GM18520 (cell line): ENCODE results near the gene STIP1.

Experiments used
- ATAC-seq: cut with Tn5 transposase; IDR thresholded peaks from one replicate; pipeline ENCODE4 v1.9.1; 2021; ENCODE audit not compliant: unreplicated experiment

The STIP1 gene

DNA sequence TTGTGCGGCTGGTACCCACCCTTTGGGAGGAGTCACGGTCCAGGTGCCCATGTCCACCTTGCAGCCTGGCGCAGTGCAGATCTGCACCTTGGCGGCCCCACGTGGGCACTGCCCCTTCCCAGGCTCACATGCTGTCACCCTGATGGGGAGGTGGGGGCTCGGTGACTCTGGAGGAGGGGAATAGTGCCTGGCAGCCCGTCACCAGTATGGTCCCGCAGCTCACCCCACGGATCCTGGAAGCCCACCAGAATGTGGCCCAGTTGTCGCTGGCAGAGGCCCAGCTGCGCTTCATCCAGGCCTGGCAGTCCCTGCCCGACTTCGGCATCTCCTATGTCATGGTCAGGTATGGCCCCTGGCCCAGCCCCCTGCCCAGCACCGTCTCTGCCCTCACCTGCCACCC is 34.8 kb downstream of the STIP1 start:
- ATAC-seq: no peak

DNA sequence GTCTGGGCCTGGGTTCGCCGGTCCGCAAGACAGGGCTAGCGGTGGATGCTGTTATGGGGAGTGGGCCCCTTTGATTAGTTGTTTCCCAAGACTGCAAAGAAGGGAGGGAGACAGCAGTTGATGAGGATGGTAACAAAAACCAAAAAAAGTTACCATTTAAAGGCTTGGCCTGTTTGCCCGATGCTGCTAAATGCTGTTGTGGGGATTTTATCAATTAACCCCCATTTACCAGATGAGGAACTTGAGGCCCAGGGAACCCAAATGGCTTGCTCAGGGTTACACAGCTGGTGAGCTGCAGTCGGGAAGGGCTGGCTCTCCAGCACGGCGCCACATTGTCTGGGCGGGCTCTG is 36.7 kb downstream of the STIP1 start:
- ATAC-seq: no peak

DNA sequence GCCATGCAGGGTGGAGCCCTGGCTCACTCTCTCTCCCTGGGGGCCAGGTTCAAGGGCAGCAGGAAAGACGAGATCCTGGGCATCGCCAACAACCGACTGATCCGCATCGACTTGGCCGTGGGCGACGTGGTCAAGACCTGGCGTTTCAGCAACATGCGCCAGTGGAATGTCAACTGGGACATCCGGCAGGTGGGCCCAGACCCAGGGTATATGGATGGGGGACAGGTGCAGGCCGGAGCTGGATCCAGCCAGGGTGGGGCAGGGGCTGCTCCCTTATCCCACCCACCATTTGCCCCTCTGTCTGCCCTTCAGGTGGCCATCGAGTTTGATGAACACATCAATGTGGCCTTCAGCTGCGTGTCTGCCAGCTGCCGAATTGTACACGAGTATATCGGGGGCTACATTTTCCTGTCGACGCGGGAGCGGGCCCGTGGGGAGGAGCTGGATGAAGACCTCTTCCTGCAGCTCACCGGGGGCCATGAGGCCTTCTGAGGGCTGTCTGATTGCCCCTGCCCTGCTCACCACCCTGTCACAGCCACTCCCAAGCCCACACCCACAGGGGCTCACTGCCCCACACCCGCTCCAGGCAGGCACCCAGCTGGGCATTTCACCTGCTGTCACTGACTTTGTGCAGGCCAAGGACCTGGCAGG is 37.2 kb downstream of the STIP1 start:
- no peak for ATAC-seq

DNA sequence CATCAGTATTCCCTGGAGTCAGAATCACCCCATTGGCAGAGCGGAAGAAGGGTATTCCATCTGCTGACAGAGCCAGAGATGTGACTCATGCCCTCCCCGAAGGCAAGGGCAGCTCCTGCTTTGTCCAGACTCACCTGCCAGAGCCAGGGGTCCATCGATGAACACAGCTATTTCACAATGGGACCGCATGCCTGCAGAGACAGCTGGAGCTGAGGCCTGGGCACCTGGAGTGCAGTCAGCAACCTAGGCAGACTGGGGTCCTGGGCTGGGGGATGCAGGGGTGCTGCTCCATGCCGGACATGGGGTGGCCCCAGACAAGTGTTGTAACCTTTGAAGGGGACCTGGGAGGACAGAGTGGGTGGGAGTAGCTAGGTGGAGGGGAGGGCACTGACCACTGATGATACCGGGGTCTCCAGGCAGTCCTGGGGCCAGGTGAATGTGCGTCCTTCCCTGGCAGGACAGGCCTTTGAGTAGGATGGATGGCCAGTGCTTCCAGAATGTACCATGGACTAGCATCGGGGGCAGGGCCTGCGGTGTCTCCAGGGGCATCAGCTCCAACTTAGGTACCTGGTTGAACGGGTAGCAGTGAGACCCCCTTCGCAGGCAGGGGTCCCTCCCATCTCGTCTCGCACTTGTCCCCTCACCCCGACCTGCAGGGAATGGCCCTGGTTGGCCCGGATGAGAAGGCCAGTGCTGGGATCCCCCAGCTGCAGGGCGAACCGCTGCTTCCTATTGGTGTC is 38.4 kb downstream of the STIP1 start:
- ATAC-seq: no peak

DNA sequence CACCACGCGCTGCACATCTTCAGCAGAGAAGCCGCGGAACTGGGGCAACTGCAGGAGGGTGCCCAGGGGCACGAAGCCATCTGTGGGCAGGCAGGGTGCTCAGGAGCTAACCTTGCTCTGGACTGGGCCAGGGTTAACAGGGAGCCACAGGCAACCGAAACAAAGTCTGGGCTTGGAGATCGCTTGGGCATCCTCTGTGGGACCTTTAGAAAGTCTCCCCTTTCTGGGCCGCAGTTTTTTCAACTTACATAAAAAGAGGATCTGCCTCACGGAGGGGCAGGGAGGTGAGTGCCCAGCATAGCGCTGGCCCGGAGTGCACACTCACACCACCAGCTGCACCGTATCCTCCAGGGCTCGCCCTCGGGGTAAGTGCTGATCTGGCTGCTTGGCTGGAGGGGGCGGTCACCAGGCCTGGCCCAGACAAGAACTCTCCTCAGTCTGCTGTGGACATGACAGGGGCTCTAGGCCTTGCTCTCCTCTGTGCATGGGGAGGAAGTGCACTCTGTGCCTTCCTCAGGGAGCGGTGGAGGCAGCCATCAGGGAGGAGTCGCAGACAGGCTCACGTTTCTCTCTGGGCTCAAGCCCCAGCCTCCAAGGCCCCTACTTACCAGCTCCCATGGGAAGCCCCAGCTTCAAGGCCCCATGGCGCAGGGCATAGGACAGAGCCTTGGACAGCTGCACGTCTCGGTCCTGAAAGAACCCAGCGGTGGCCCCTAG is 39.1 kb downstream of the STIP1 start:
- ATAC-seq: no peak

DNA sequence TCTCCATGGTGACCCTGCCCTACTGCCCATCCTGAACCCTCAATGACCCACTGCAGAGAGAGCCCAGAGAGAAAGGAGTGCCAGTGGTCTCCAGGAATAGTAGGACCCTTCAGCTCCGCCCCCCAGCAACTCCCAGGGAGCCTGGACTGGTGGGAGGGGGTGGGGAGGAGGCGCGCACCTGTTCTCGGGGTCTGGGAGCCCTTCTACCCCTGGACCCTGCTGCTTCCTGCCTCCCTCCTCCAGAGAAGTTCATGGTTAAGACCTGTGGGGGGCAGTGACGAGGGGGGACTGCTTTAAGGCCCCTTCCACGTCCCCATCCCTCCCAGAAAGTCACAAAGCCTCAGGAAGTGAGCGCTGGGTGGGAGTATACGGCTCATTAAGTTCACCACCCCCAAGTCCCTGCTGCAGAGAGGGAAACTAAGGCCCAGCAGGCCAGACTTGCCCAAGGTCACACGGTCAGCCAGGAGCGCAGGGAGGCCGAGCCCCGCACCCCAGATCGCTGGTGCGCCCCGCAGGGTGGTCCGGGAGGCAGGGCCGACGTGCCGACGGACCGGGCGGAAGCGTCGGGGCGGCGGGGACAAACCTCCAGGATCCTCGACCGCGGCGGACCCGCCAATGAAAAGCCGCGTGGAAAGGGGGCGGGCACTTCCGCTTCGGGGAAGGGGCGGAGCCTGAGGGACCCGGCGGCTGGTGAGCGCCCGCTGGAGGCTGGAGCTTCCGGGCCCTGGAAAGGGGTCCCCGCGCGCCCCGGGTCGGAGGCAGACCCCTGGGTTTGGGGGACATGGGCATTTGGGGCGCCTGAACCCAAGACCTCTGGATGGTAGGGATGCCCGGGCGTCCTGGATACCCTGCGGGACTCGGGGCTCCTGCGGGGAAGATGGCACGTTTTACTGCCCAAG is 39.9 kb downstream of the STIP1 start, which contains the start of the genes NUDT22 and TRPT1:
NUDT22 (plus strand) TSS at position 667 of the 899 bp plus-strand sequence. CDS start 379 bp downstream, outside the sequence.
TRPT1 (minus strand) TSS at position 579 of the 899 bp plus-strand sequence; CDS start at position 253, 326 bp downstream.
- ATAC-seq: peak; percentile 35

GRCh38 chr11:64226507-64227051 is 40.6 kb downstream of the STIP1 start:
- ATAC-seq: no peak

DNA sequence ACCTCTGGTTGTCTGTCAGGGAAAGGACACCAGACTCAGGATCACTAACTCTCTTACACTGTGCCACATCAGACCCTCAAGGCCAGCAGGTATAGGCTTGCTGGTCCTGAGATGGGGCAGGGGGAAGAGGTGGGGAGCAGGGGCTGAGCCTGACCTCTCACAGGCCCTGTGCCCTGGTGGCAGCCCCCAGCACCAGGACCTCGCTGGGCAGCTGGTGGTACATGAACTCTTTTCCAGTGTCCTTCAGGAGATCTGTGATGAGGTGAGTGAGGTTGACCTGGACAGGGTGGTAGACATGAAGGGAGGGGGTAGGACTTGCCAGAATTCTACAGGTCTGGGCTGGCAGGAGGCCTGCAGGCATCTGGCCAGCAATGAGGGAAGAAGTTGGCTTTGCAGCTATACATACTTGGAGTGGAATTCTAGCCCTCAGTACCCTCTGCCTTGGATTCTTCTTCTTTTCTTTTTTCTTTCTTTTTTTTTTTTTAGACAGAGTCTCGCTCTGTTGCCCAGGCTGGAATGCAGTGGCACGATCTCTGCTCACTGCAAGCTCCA is 41.5 kb downstream of the STIP1 start:
- ATAC-seq: no peak

GRCh38 chr11:64229090-64229743 is 43.2 kb downstream of the STIP1 start:
- ATAC-seq: no peak

DNA sequence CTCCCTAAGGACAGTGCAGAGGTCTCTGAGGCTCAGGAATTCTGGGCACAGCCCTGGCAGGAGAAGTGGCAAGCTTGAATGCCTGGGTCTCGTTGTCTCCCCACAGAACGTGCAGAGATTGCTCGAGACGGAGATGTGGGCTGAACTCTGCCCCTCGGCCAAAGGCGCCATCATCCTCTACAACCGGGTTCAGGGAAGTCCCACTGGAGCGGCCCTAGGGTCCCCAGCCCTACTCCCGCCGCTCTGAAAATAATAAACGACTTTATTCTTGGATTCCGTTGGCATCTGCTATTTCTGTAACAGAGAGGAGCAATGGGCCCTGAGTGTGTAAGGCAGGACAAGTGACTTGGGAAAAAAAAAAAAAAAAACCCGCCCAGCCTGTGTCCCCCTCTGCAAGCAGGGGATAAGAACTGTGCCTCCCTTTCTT is 43.8 kb downstream of the STIP1 start:
- no peak for ATAC-seq

- peak; percentile 34 for ATAC-seq
Measured at GRCh38 chr11:64230171-64230984, 44.4 kb downstream of the STIP1 start, which contains the start of gene DNAJC4. Gene DNAJC4, plus strand, starts transcription at chr11:64230548. Its CDS starts 307 bp downstream, at chr11:64230855.

DNA sequence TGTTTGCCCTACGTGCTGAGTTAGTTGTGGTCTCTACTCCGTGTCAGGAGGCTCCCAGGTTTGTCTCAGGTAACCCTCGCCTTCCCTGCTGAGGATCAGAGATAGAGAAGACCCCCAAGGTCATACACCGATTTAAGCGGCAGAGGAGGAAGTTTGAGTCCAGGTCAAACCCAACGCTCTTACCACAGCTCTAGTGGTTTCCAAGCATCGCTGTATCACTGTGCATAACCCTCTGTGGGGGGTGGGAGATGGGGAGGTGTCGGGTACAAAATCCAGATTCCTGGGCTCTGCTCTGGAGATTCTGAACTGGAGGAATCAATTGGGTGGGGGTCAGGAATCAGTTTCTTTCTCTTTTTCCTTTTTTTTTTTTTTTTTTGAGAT is 45.0 kb downstream of the STIP1 start:
- ATAC-seq: no peak

GRCh38 chr11:64231546-64231945 is 45.6 kb downstream of the STIP1 start:
- no peak for ATAC-seq

- no peak for ATAC-seq
Measured at GRCh38 chr11:64232182-64232966, 46.4 kb downstream of the STIP1 start.

GRCh38 chr11:64232967-64233315 is 47.0 kb downstream of the STIP1 start:
- ATAC-seq: no peak

DNA sequence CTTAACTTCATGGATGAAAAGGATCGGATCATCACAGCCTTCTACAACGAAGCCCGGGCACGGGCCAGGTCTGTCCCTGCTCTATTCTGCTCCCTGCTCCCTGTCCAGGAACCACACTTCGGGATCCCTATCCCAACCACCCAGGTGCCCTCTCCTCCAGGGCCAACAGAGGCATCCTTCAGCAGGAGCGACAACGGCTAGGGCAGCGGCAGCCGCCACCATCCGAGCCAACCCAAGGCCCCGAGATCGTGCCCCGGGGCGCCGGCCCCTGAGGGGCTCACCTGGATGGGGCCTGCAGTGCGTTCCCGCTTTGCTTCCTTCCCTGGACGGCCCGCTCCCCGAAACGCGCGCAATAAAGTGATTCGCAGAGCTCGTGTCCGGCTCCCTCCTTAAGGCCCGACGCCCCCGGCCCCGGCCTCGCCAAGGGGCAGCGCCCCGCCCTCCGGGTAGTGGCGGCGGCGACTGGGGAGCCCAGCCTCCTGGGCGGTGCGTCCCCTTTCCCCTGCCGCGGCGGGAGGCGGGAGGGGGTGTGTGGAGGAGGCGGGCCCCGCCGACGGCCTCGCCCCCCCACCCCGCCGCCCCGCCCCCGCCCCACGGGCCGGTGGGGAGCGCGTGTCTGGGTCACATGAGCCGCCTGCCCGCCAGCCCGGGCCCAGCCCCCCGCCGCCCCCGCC is 48.1 kb downstream of the STIP1 start, which contains the start of gene VEGFB:
VEGFB (plus strand) TSS at position 672 of the 674 bp plus-strand sequence. CDS start 250 bp downstream, outside the sequence.
- no peak for ATAC-seq

DNA sequence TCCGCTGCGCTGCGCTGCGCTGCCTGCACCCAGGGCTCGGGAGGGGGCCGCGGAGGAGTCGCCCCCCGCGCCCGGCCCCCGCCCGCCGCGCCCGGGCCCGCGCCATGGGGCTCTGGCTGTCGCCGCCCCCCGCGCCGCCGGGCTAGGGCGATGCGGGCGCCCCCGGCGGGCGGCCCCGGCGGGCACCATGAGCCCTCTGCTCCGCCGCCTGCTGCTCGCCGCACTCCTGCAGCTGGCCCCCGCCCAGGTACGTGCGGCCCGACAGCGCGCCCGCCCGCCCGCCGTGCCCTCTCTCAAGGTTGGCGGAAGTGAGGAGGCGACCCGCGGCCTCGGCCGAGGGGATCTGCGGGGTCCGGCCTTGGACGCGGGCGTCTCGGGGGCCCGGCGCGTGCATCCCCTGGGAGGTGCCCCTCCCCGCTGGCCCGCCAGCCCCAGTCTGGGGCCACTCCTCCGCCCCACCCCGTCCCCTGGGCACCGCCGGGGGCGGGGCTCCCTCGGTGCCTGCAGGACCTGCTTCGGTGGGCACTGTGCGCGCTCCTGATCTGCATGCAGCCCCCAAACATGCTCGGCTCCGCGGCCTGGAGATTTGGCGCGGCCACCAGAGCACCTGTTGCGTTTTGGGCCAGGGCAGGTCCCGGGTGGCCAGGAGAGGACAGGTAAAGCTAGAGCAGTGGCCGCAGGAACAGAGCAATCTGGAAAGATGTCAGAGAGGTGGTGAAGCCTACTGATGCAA is 48.8 kb downstream of the STIP1 start:
- no peak for ATAC-seq
